Naive thymus-derived CD4-positive, alpha-beta T cell (primary cell): ENCODE data around the gene EXOC6. TPM values are rescaled to one million over a fixed set of nuclear protein-coding genes. Genes with fewer than 3 reads are reported as not detected.

Experiments
- ATAC-seq: fragments of 150-1000 bp; cut with Tn5 transposase; 2 replicates; pipeline ENCODE4 v1.10.0; 2021; ENCODE audit warnings: mild to moderate bottlenecking, moderate library complexity
- CTCF ChIA-PET: fragments of 350-600 bp; sonication (Branson Sonifier 250); formaldehyde crosslinking; loops from one replicate; lab custom pipeline; 2021; ENCODE audit warnings: antibody characterized with exemption; lab: Charles Lee
- POLR2A ChIA-PET: fragments of 350-600 bp; sonication (Branson Sonifier 250); formaldehyde crosslinking; loops from one replicate; lab custom pipeline; 2021; ENCODE audit warnings: antibody characterized with exemption, inconsistent platforms; lab: Charles Lee
- DNase-seq, 9 donors: peaks; one replicate each; pipeline versions ENCODE4 v3.0.0 to v3.0.0-alpha.2; 2020 to 2022; ENCODE audit warnings: mixed read lengths in 1 of 9
- H3K27ac ChIP-seq: one replicate; pipeline ENCODE4 v1.7.0; 2013; ENCODE audit warnings: mild to moderate bottlenecking, low read depth, low read length, moderate library complexity
- H3K27me3 ChIP-seq, 2 donors: one replicate each; pipeline ENCODE4 v1.7.0; 2013; ENCODE audit warnings: low read length in 2 of 2, mild to moderate bottlenecking in 2 of 2, moderate library complexity in 2 of 2; ENCODE audit not compliant: control insufficient read depth in 2 of 2, insufficient read depth in 2 of 2
- H3K36me3 ChIP-seq, 3 experiments: 1 replicate in 2 of 3; 2 replicates in 1 of 3; pipeline ENCODE4 v1.7.0; 2013; ENCODE audit warnings: low read length in 3 of 3, mild to moderate bottlenecking in 3 of 3, moderate library complexity in 1 of 3; ENCODE audit not compliant: insufficient read depth in 3 of 3, control insufficient read depth in 2 of 3
- H3K4me1 ChIP-seq, 2 donors: one replicate each; pipeline ENCODE4 v1.7.0; 2013; ENCODE audit warnings: low read length in 2 of 2, mild to moderate bottlenecking in 2 of 2, moderate library complexity in 1 of 2; ENCODE audit not compliant: control insufficient read depth in 2 of 2, insufficient read depth in 2 of 2
- H3K4me3 ChIP-seq: 2 replicates; pipeline ENCODE4 v1.7.0; 2013; ENCODE audit warnings: mild to moderate bottlenecking, low read length
- H3K9me3 ChIP-seq, 3 experiments: 1 replicate in 2 of 3; 2 replicates in 1 of 3; pipeline ENCODE4 v1.7.0; 2013; ENCODE audit warnings: low read length in 3 of 3; ENCODE audit not compliant: control insufficient read depth in 2 of 3
- H3K27ac Mint-ChIP-seq, 9 donors: one replicate each; pipeline ENCODE4 v1.8.0; 2020 to 2022; ENCODE audit warnings: mixed read lengths in 9 of 9, mild to moderate bottlenecking in 8 of 9, moderate library complexity in 5 of 9, inconsistent platforms in 2 of 9
- H3K27me3 Mint-ChIP-seq, 5 donors: one replicate each; pipeline ENCODE4 v1.8.0; 2021 to 2022; ENCODE audit warnings: mixed read lengths in 5 of 5, mild to moderate bottlenecking in 1 of 5
- H3K36me3 Mint-ChIP-seq, 5 donors: one replicate each; pipeline ENCODE4 v1.8.0; 2020 to 2022; ENCODE audit warnings: mixed read lengths in 5 of 5, mild to moderate bottlenecking in 3 of 5, inconsistent platforms in 1 of 5
- H3K4me1 Mint-ChIP-seq, 7 donors: one replicate each; pipeline ENCODE4 v1.8.0; 2020 to 2022; ENCODE audit warnings: mixed read lengths in 7 of 7, mild to moderate bottlenecking in 3 of 7, inconsistent platforms in 1 of 7
- H3K4me3 Mint-ChIP-seq, 10 donors: one replicate each; pipeline ENCODE4 v1.8.0; 2020 to 2022; ENCODE audit warnings: mild to moderate bottlenecking in 10 of 10, mixed read lengths in 10 of 10, moderate library complexity in 6 of 10, inconsistent platforms in 2 of 10
- H3K9me3 Mint-ChIP-seq, 11 donors: one replicate each; pipeline ENCODE4 v1.8.0; 2020 to 2022; ENCODE audit warnings: mixed read lengths in 11 of 11, mild to moderate bottlenecking in 4 of 11, inconsistent platforms in 1 of 11, moderate library complexity in 1 of 11
- intact Hi-C, 2 donors: fragments of 100-400 bp; cut with micrococcal nuclease; formaldehyde crosslinking; loops; one replicate each; pipeline ENCODE4 v1.15.1; 2023
- polyA plus RNA-seq, 2 donors: library from polyadenylated mRNA; unstranded; fragments of 300-500 nt; fragmentation: Illumina TruSeq; gene quantifications; one replicate each; pipeline ENCODE4 v1.2.3, GENCODE V29; 2021
- total RNA-seq, 6 experiments: library from RNA in 5 of 6; stranded (reverse) in 5 of 6; gene quantifications; 1 replicate in 5 of 6; 2 replicates in 1 of 6; pipeline ENCODE4 v1.2.3 and lab custom pipeline; 2021 to 2026

Gene EXOC6
- 10 to 100 TPM in 3 of 5 experiments, 1 to 10 TPM in 2; 8.1 to 12.1 (median 11.4) TPM for total RNA-seq
- polyA plus RNA-seq = 1 to 10 TPM; 5.8 to 6.0 TPM
- 14.1 reads per million, percentile 43 among the genes with 10 or more reads in this experiment for total RNA-seq (lab: John Stamatoyannopoulos, UW)

GRCh38 chr10:92848441-92849233 is at the start of gene EXOC6:
Gene EXOC6 (plus strand): TSS chr10:92848520. CDS start chr10:92848534, 14 bp downstream.
- POLR2A ChIA-PET = interaction anchor here (0.5 to 2.2 kb wide), 10 partner anchors 16 to 1685 kb away, joined by 3 to 13 read pairs (median 3); partner anchors contain the start of gene KIF11
- intact Hi-C loops = loop anchor here (1.0 to 10.0 kb wide), 16 partner anchors 32 to 1974 kb away; partner anchors contain the start of genes CEP55 (in 2 of the 2), FRA10AC1 (in 2 of the 2), BTAF1 (in 1 of the 2) and CPEB3 (in 1 of the 2)

GRCh38 chr10:92799568-92799967 is 48.8 kb upstream of the EXOC6 start:
- H3K27me3 Mint-ChIP-seq = peaks cover 3 to 29% (median 12%) of the 10 kb centered on the region in 5 donors
- CTCF ChIA-PET = no interaction called here
- no peaks in the 10 kb centered on the region for H3K4me1 ChIP-seq

More at GRCh38 chr10:92848441-92849233, at the start of gene EXOC6:
- CTCF ChIA-PET = interaction anchor here (0.6 to 2.9 kb wide), 5 partner anchors 8 to 1036 kb away, joined by 3 to 13 read pairs (median 3); no protein-coding TSS in a partner anchor
- no peaks in the 10 kb centered on the region for H3K9me3 ChIP-seq
- peaks cover 0 to 4% (median 0%) of the 10 kb centered on the region in 5 donors for H3K36me3 Mint-ChIP-seq
- H3K27me3 ChIP-seq = no peaks in the 10 kb centered on the region
- ATAC-seq (peak; percentile 91), DNase-seq (peak; percentile 78 to 93 (median 91))
- peaks cover 4 to 48% (median 36%) of the 10 kb centered on the region in 7 donors for H3K4me1 Mint-ChIP-seq
- peak within 1 kb of the TSS; percentile 56 to 95 (median 92) for H3K27ac Mint-ChIP-seq
- H3K27ac ChIP-seq = peak within 1 kb of the TSS; percentile 95
- peak within 1 kb of the TSS; percentile 70 for H3K4me3 ChIP-seq
- H3K4me1 ChIP-seq = peaks cover 7 to 19% of the 10 kb centered on the region in 2 donors
- H3K4me3 Mint-ChIP-seq = peak within 1 kb of the TSS; percentile 81 to 94 (median 91)
- H3K9me3 Mint-ChIP-seq = peaks cover 0 to 4% (median 0%) of the 10 kb centered on the region in 11 donors
- no peaks in the 10 kb centered on the region for H3K27me3 Mint-ChIP-seq
- H3K36me3 ChIP-seq = no peaks in the 10 kb centered on the region

GRCh38 chr10:92800134-92800733 is 48.1 kb upstream of the EXOC6 start:
- Histone ChIP-seq H3K27ac (no peak overlapping the region), H3K36me3 (no peaks in the 10 kb centered on the region), H3K9me3 (no peaks in the 10 kb centered on the region), H3K4me1 (no peaks in the 10 kb centered on the region), H3K4me3 (no peak overlapping the region), H3K27me3 (no peaks in the 10 kb centered on the region)
- POLR2A ChIA-PET = no interaction called here
- CTCF ChIA-PET = no interaction called here
- DNase-seq (no peak), ATAC-seq (no peak)
- no peak overlapping the region for H3K4me3 Mint-ChIP-seq
- H3K4me1 Mint-ChIP-seq = peaks cover 0 to 5% (median 0%) of the 10 kb centered on the region in 7 donors
- no peak overlapping the region for H3K27ac Mint-ChIP-seq
- H3K27me3 Mint-ChIP-seq = peaks cover 0 to 27% (median 7%) of the 10 kb centered on the region in 5 donors
- H3K36me3 Mint-ChIP-seq = peaks cover 0 to 5% (median 0%) of the 10 kb centered on the region in 5 donors
- intact Hi-C loops = no loop called here
- peaks cover 0 to 2% (median 0%) of the 10 kb centered on the region in 11 donors for H3K9me3 Mint-ChIP-seq

More at GRCh38 chr10:92799568-92799967, 48.8 kb upstream of the EXOC6 start:
- Histone ChIP-seq H3K36me3 (no peaks in the 10 kb centered on the region), H3K27me3 (no peaks in the 10 kb centered on the region), H3K27ac (no peak overlapping the region), H3K9me3 (no peaks in the 10 kb centered on the region), H3K4me3 (no peak overlapping the region)
- Mint-ChIP-seq H3K4me1 (peaks cover 0 to 3% (median 0%) of the 10 kb centered on the region in 7 donors), H3K27ac (no peak overlapping the region), H3K9me3 (peaks cover 0 to 2% (median 0%) of the 10 kb centered on the region in 11 donors), H3K36me3 (peaks cover 0 to 5% (median 0%) of the 10 kb centered on the region in 5 donors), H3K4me3 (no peak overlapping the region)
- ATAC-seq (no peak), DNase-seq (no peak)
- intact Hi-C loops = no loop called here
- POLR2A ChIA-PET = no interaction called here

GRCh38 chr10:92801978-92802872 is 46.1 kb upstream of the EXOC6 start:
- intact Hi-C loops = no loop called here
- CTCF ChIA-PET = interaction anchor here (0.7 kb wide), 1 partner anchor 212 kb away, joined by 3 read pairs; no protein-coding TSS in a partner anchor
- Mint-ChIP-seq H3K36me3 (no peaks in the 10 kb centered on the region), H3K27ac (peak overlapping the region in 1 of 9 donors; percentile 8), H3K9me3 (no peaks in the 10 kb centered on the region), H3K4me3 (no peak overlapping the region), H3K4me1 (peaks cover 0 to 7% (median 0%) of the 10 kb centered on the region in 7 donors), H3K27me3 (peaks cover 0 to 21% (median 0%) of the 10 kb centered on the region in 5 donors)
- no peaks in the 10 kb centered on the region for H3K27me3 ChIP-seq
- H3K27ac ChIP-seq = no peak overlapping the region
- H3K4me1 ChIP-seq = no peaks in the 10 kb centered on the region
- no peaks in the 10 kb centered on the region for H3K9me3 ChIP-seq
- no peak for ATAC-seq
- DNase-seq = no peak
- POLR2A ChIA-PET = no interaction called here
- H3K36me3 ChIP-seq = no peaks in the 10 kb centered on the region
- no peak overlapping the region for H3K4me3 ChIP-seq

- intact Hi-C loops = no loop called here
Observed at GRCh38 chr10:92809840-92810239, 38.5 kb upstream of the EXOC6 start.

More at GRCh38 chr10:92809840-92810239, 38.5 kb upstream of the EXOC6 start:
- Mint-ChIP-seq H3K27ac (no peak overlapping the region), H3K4me1 (peaks cover 0 to 2% (median 0%) of the 10 kb centered on the region in 7 donors), H3K27me3 (peaks cover 0 to 30% (median 10%) of the 10 kb centered on the region in 5 donors), H3K36me3 (no peaks in the 10 kb centered on the region), H3K9me3 (peaks cover 0 to 3% (median 0%) of the 10 kb centered on the region in 11 donors), H3K4me3 (no peak overlapping the region)
- Histone ChIP-seq H3K4me1 (no peaks in the 10 kb centered on the region), H3K9me3 (no peaks in the 10 kb centered on the region), H3K27ac (no peak overlapping the region), H3K4me3 (no peak overlapping the region), H3K36me3 (no peaks in the 10 kb centered on the region), H3K27me3 (peaks cover 0 to 7% of the 10 kb centered on the region in 2 donors)
- POLR2A ChIA-PET = no interaction called here
- CTCF ChIA-PET = no interaction called here
- DNase-seq (no peak), ATAC-seq (no peak)
